HG02763 (cell line): Measurements from ENCODE around the gene SERPINE1.
"Not testable (repeated sequence)": the region's sequence is repeated elsewhere in the genome, so short reads cannot be mapped to it uniquely, and the experiment has no call there.

Source experiments
- ATAC-seq: cut with Tn5 transposase; IDR thresholded peaks from one replicate; pipeline ENCODE4 v1.9.1; 2021; ENCODE audit warnings: mild to moderate bottlenecking, moderate library complexity; ENCODE audit not compliant: unreplicated experiment

The SERPINE1 gene

GRCh38 chr7:101126651-101127459, at the start of gene SERPINE1:
Gene SERPINE1, plus strand, starts transcription at chr7:101127104. Its CDS starts 1,290 bp downstream, at chr7:101128394.
- peak; percentile 39 for ATAC-seq

DNA sequence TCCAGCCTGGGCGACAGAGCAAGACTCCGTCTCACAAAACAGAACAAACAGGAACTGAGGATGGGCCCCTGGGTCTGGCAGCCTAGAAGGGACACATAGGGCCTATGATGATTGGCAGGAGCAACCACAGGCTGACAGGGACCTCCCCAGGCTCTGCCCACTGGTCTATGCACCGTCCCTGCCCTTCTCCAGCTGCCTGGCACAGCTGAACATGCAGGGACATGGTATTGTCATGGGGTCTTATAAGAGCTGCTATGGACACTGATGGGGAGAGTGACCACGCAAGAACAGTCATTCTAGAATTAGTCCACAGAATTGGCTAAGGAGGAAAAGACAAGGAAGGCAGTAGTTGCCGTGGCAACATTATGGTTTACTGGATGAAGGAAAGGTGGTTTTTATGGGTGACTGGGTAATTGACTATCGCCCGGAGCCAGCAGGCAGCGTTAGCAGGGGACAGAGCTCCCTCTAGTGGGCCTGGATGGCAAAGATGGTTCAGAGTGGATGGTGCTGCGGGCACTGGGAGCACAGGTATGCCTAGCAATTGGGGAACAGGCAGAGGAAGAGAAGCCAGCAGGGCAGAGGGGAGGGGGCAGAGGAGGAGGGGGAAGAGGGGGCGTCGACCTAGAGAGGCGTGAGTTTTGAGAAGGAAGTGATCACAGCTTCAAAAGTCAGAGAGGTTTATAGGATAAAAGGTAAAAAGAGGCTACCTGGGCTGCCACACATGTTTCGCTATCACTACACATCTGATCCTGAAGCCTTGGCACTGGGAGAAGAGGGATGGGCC, 49.4 kb upstream of the SERPINE1 start:
- peak; percentile 67 for ATAC-seq

DNA sequence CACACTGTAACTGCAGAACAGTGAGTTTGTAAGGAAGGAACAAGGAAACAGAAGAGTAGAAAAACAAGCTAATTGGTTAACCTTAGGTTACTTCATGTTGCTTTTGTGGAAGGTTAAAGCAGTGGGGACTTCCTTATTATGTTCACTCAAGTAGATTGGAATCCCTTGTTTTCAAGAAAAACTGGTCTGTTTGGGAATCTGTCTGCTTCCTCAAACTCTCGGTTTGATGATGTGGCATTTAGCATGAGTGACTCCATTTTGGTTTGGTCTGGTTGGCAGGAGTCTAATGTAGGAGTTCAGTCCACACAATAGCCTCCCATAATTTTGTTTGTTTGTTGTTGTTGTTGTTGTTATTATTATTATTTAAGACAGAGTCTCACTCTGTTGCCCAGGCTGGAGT, 45.5 kb upstream of the SERPINE1 start:
- ATAC-seq = no peak

GRCh38 chr7:101084865-101085161, 42.1 kb upstream of the SERPINE1 start:
- ATAC-seq = no peak

- ATAC-seq = peak; percentile 91
Observed at GRCh38 chr7:101085162-101085964, 41.5 kb upstream of the SERPINE1 start, which contains the start of gene TRIM56. Gene TRIM56, plus strand, starts transcription at chr7:101085481. Its CDS starts 1,832 bp downstream, at chr7:101087313.

DNA sequence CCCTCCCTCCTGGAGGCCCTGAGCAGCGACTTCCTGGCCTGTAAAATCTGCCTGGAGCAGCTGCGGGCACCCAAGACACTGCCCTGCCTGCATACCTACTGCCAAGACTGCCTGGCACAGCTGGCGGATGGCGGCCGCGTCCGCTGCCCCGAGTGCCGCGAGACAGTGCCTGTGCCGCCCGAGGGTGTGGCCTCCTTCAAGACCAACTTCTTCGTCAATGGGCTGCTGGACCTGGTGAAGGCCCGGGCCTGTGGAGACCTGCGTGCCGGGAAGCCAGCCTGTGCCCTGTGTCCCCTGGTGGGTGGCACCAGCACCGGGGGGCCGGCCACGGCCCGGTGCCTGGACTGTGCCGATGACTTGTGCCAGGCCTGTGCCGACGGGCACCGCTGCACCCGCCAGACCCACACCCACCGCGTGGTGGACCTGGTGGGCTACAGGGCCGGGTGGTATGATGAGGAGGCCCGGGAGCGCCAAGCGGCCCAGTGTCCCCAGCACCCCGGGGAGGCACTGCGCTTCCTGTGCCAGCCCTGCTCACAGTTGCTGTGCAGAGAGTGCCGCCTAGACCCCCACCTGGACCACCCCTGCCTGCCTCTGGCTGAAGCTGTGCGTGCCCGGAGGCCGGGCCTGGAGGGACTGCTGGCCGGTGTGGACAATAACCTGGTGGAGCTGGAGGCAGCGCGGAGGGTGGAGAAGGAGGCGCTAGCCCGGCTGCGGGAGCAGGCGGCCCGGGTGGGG, 39.4 kb upstream of the SERPINE1 start:
- no peak for ATAC-seq

GRCh38 chr7:101088069-101088425, 38.9 kb upstream of the SERPINE1 start:
- no peak for ATAC-seq

GRCh38 chr7:101088858-101089529, 37.9 kb upstream of the SERPINE1 start:
- no peak for ATAC-seq

- no peak for ATAC-seq
Observed at GRCh38 chr7:101089876-101090275, 37.0 kb upstream of the SERPINE1 start.

GRCh38 chr7:101092266-101092905, 34.5 kb upstream of the SERPINE1 start:
- ATAC-seq = not testable (repeated sequence)

DNA sequence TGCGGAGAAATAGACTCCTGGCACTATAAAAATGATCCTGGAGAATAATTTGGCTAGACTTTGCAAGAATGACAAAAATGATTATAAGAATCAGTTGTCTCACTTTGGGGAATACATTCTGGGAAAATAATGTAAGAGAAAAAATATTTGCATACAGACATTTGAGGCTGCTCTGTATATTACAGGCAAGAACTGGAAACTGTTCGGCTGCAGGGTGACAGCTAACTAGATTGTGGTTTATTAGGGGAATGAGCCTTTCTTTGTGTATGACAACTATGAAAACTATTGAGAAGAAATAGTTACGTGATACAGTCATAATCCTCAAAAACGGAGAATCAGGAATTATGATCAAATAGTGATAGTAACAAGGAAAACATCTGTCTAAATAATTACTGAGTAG, 33.0 kb upstream of the SERPINE1 start:
- ATAC-seq = no peak

DNA sequence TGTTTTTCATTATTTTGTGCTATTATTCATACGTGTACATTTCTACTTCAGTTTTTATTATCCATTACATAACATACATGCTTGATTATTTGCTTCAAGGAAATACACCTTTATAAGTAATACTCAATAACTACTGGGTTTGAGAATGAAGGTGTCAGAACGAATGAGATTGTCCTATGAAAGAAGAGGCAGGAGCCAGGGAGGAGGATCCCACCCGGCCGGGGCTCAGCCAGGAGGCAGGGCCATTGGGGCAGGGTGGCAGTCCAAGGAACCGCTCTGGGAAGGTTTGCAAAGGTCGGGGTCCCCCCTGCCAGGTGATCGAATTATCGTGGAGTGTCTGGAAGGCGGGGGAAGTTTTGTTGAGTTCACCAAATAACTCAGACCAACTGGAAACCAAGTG, 32.5 kb upstream of the SERPINE1 start:
- ATAC-seq = no peak

DNA sequence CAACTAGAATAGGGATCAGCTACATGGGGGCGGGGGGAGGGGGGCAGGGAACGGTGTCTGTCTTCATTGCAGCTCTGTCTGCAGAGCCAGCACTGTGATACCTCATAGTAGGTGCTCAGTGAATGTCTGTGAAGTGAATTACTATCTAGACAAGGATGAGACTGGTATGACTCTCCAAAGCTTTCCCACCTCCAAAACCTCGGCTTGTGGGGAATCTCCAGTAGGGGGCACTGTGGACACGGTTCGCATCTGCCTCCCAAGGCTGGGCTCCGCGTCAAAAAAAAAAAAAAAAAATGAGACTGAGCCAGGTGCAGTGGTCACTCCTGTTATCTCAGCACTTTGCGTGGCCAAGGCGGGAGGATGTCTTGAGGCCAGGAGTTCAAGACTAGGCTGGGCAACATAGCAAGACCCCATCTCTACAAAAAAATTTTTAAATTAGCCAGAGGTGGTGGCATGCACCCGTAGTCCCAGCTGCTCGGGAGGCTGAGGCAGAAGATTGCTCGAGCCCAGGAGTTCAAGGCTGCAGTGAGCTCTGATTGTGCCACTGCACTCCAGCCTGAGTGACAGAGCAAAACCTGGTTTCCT, 32.0 kb upstream of the SERPINE1 start:
- no peak for ATAC-seq

- ATAC-seq = no peak
Observed at GRCh38 chr7:101096331-101096956, 30.5 kb upstream of the SERPINE1 start.

- no peak for ATAC-seq
Observed at GRCh38 chr7:101096957-101097347, 30.0 kb upstream of the SERPINE1 start.

DNA sequence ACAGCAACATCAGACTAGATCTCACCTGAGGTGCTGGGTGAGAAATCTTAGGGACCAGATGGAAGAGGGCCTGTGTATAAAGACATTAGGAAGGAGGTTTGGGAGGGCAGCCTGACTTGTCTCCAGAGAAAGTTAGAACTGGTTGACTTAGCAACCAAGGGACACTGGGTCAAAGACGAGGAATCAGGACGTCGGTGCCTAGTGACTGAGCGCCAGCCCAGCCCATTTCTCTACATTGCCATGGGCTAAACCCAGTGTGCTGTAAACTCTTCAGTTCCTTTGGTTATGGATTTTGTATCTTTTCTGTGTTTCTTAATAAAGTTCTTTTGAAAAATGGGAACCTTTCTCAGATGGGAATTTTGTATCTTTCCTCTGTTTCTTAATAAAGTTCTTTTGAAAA, 29.3 kb upstream of the SERPINE1 start:
- no peak for ATAC-seq

GRCh38 chr7:101099969-101100781, 26.7 kb upstream of the SERPINE1 start:
- ATAC-seq = no peak
